GM12801 (cell line): ENCODE measurements around the gene RNF166.

Experiments used
- TF ChIP-seq, protein P1 (sequence below): IDR thresholded peaks from one replicate; pipeline ENCODE4 v1.5.1; 2011; ENCODE audit warnings: control low read depth; ENCODE audit not compliant: insufficient read length; ENCODE audit errors: extremely low read depth

Gene RNF166

DNA sequence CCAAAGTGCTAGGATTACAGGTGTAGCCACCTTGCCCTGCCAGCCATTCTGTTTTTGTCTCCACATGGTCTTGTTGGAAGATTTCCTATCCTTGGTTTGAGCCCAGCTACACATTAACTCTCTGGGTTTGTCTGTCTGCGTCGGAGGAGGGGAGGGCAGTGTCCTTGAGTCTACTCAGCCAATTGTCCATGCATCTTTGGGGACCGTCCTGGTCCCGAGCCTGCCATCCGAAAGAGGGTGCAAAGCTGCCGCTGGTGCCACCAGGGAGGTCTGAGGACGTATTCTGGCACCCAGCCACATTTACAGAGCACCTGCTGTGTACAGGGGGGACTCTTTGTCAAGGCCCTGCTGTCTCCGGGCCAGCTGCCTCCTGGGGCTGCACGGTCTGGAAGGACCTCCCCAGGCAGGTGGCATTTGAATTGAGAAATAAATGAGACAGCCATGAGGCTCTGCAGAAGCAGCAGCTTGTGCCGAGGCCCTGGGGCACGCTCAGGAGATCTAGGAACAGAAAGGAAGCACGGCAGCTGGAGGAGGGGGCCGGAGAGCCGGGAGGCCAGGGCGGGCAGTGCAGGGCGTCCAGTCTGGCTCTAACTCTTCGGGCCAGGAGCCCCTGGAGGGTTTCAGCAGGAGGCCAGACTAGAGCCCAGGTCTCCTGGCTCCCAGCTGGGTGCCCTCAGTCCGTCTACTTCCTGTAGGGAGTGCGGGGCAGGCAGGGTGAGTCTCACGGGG, 56.8 kb downstream of the RNF166 start:
- TF ChIP-seq, protein P1, sequence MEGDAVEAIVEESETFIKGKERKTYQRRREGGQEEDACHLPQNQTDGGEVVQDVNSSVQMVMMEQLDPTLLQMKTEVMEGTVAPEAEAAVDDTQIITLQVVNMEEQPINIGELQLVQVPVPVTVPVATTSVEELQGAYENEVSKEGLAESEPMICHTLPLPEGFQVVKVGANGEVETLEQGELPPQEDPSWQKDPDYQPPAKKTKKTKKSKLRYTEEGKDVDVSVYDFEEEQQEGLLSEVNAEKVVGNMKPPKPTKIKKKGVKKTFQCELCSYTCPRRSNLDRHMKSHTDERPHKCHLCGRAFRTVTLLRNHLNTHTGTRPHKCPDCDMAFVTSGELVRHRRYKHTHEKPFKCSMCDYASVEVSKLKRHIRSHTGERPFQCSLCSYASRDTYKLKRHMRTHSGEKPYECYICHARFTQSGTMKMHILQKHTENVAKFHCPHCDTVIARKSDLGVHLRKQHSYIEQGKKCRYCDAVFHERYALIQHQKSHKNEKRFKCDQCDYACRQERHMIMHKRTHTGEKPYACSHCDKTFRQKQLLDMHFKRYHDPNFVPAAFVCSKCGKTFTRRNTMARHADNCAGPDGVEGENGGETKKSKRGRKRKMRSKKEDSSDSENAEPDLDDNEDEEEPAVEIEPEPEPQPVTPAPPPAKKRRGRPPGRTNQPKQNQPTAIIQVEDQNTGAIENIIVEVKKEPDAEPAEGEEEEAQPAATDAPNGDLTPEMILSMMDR = no peak

DNA sequence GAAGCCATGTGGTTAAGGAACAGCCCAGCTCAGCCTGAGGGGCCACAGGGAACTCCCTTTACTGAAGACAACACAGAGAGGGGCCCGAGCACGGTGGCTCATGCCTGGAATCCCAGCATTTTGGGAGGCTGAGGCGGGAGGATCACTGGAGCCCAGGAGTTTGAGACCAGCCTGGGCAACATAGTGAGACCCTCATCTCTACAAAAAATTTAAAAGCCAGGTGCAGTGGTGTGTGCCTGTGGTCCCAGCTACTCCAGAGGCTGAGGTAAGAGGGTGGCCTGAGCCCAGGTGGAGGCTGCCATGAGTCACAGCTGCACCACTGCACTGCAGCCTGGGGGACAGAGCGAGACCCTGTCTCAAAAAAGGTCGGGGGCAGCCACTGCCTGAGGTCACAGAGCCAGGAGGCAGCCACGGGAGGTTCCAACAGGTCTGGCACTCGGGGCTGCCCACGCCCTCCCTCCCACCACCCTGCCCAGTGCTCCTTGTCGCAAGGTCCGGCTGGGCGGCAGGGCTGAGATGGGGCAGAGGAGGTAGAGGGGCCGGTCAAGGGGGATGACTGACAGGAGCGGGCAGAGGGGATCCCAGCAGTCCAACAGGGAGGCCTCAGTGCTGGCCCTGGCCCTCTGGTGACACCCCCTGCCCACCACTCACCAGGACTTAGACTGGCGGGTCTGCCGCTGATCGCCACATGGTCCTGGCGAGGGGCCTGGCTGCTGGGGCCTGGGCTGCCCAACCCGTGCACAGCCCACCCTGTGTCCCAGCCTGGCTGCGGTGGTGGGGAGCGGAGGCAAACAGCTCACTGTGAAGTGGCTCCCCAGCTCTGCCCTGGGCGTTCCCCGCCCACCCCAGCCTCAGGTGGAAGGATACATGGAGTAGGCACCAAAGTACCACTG, 58.8 kb downstream of the RNF166 start:
- TF ChIP-seq, protein P1 = no peak
